NCI-H1417 treated with DMSO at 0.1 percent for 48 hours (cell line): ENCODE data around the gene MRPL20.
"Not testable (repeated sequence)": the region's sequence is repeated elsewhere in the genome, so short reads cannot be mapped to it uniquely, and the experiment has no call there.

ENCODE experiments used
- DNase-seq: peaks from one replicate; lab custom pipeline; 2025; lab: John Stamatoyannopoulos, UW

Gene MRPL20

DNA sequence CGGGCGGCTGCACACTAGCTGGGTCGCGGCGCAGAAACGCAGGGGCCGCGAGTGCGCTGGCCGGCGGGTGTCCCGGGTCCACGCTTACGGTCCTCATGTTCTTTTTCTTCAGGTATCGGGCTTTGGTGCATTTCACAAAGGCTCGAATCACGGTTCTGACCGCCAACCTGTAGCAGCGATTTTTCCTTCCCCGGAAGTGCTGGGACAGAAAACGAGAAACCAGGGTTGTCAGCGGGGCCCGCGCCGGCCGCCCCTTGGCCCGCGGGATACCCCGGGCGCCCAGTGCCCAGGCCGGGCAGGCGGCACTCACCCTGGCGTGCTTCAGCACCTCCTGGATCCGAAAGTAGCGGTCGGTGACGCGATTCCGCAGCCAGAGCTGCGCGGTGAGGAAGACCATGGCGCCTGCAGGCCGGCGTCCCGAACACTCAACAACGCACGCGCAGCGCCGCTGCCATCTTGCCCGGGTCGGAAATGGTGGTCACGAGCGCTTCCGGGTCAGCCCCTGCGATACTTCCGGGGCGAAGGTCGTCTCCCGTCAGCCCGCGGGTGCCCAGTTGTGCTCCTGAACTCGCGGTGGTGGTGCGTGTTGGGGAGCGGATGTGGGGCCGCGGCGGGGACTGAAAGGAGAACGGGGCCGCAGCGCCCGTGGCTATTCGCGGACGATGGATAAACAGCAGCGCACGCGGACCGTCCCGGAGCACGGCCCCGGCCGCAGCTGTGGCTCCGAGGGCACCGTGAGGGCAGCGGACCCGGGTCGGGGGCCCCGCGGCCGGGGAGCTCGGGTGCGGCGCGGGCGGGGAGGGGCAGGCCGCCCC, at the start of gene MRPL20:
TSS of gene MRPL20 (minus strand) at position 473 of the 815 bp plus-strand sequence. CDS start at position 397, 76 bp downstream.
- peak; percentile 41 for DNase-seq

GRCh38 chr1:1456683-1457255, 49.7 kb upstream of the MRPL20 start:
- DNase-seq = not testable (repeated sequence)

GRCh38 chr1:1455934-1456333, 48.8 kb upstream of the MRPL20 start:
- not testable (repeated sequence) for DNase-seq

DNA sequence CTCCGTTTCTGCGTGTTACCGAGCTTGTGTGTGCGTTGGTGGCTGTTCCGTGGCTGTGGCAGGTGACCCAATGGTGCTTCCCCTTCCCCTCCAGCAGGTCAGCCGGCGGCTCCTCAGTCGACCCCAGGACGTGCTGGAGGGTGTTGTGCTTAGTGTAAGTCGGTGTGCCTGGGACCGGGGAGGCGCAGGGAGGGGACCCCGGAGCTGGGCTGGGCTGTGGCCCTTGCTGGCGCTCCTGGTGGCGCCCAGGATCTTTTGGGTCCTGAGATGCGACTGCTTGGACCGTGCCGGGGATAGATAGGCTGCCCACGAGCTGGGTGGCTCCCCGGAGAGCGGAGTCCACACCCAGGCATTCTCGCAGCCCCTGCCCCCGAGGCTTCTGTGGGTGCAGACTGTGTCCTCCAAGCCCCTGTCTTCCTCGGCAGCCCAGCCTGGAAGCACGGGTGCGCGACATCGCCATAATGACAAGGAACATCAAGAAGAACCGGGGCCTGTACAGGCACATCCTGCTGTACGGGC, 48.3 kb upstream of the MRPL20 start:
- no peak for DNase-seq

DNA sequence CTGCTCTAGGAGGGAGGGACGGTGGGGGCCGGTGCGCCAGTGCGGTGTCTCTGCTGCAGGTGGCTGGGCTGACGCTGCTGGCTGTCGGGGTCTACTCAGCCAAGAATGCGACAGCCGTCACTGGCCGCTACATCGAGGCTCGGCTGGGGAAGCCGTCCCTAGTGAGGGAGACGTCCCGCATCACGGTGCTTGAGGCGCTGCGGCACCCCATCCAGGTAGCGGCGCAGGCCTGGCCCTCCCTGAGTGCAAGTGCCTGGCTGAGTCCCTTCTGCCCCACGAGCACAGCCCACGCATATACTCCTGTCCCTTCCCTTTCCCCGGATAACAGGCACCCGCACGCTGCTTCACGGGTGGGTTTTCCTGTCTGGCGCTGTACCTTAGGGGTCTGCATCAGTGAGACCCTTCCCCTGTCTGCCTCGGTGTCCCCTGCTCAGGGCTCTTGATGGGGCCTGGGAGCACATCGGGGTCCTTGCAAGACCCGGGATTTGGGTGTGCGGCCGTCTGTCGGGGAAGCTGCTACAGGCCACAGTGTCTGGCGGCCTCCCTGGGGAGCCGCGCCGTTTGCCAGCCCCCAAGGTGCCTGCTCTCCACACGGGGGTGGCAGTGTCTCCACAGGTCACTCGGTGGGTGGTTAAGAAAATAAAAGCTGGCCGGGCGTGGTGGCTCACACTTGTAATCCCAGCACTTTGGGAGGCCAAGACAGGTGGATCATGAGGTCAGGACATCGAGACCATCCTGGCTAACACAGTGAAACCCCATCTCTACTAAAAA, 47.4 kb upstream of the MRPL20 start:
- not testable (repeated sequence) for DNase-seq

DNA sequence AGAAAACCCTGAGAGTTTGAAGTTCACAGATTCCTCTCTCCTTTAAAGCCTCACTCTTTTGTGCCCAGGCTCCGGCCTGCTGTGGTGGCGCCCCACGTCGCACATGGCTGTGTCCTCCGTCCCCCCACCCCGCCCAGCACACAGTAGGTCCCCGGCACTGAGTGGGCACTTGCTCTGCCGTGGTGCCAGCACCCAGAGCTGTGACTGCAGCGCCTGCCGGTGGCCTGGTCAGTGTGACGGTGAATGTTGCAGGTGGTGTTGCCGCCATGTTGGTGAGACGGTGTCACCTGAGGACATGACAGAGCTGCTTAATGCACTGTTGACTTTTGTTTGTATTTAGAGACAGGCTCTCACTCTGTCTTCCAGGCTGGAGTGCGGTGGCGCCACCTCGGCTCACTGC, 45.8 kb upstream of the MRPL20 start:
- DNase-seq = no peak

DNA sequence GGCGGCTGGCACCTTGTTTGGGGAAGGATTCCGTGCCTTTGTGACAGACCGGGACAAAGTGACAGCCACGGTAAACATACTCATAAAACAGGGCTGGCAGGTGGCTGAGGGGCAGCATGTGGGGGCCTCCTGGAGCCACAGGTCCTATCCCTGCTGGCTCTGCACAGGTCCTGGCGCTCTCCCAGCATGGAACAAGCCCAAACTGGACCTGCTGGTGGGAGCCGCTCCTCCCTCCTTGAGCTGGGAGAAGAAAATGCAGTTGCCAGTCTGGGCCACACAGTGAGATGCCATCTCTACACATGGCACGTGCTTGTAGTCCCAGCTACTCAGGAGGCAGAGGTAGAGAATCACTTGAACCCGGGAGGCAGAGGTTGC, 45.3 kb upstream of the MRPL20 start:
- DNase-seq = not testable (repeated sequence)

- DNase-seq = no peak
Measured at GRCh38 chr1:1451696-1452364, 44.7 kb upstream of the MRPL20 start.

DNA sequence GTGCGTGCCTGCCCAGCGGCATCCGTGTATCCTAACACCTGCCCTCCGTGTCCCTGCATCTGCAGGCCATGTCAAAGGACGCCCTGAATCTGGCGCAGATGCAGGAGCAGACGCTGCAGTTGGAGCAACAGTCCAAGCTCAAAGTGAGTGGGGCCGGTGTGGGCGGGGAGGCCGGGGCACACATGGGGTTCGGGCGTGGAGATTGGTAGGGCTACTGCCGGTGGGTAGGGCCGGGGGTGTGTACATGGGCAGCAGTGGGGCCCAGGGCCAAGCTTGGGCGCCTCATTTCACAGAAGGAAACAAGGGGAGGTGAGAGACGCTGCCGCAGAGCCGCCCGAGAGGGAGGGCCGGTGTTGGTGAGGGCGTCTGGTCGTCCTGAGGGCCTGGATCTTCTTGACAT, 43.5 kb upstream of the MRPL20 start:
- DNase-seq = not testable (repeated sequence)

GRCh38 chr1:1449099-1449739, 42.1 kb upstream of the MRPL20 start, which contains the start of gene ATAD3C:
TSS of gene ATAD3C (plus strand) at chr1:1449689. CDS start at chr1:1450684, 995 bp downstream.
- DNase-seq = no peak

- not testable (repeated sequence) for DNase-seq
Measured at GRCh38 chr1:1446631-1447030, 39.5 kb upstream of the MRPL20 start.

GRCh38 chr1:1442069-1442770, 35.1 kb upstream of the MRPL20 start:
- DNase-seq = no peak

DNA sequence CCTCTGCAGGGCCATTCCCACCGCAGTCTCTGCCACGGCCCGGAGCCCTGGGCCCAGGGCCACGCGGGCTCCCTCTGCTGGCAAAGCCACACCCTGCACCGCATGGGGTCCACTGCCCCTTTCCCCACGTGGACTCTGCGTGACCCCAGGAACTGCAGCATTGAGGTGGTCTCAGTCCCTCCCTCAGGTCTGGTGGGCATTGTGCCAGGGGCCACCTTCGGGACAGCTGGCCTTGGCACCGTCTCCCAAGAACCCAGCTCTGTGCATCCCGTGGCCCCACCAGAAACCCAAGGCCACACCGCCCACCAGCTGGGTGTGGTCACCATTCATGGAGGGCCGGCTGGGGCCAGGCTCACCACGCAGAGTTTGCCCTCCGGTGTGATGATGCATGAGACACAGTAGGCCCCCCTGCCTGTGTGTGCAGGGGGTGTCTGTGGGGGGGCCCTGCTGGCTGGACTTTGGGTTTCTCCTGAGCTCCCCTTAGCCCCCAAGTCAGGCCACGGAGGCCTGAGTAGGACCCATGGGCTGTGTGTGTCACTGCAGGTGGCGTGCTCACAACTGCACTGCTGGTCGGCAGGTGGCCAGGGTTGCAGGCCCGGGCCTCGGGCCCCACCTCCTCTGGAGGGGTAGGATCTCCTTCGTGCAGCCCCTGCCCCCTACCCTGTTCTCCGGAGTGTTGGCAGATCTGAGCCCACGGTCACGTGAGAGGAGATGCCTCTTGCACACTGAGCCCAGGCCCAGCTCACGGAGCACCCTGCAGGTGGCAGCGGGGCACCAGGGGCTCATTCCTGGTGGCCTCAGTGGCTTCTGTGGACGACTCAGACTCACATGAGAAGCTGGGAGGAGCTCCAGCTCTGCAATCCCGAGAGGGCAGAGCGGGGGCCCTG, 34.2 kb upstream of the MRPL20 start:
- no peak for DNase-seq

DNA sequence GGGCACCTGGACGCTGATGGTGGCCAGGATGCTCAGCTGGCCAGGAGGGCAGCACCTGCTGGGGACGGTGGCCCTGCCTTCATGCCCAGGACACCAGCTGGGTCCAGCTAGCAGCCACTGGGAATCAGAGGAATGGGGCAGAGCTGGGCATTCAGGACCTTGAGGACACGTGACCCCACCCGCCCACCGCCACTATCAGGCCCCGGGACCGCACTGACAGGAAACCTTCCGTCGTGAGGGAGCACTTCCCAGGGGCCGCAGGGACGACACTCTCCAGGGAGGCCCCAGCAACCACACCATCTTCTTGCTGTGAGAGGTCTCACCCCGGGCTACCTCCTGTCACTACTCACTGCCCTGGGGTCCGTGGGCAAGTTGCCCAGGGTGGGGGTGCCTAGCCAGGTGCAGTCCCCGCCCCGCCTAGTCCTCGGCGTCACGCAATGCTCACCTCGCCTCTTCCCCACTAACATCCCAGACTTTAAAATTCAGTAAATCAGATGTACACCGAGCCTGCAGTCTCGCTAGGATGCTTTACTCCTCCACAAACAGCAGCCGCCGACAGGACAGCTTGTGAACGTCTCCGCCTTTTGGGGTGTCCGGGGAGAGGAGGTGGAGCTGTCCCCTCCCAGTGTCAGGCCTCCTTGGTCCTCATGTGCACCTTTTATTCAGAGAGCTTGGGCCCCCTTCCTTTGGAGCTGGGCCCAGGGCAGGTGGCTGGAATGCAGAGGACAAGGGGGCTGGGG, 33.3 kb upstream of the MRPL20 start:
- no peak for DNase-seq

DNA sequence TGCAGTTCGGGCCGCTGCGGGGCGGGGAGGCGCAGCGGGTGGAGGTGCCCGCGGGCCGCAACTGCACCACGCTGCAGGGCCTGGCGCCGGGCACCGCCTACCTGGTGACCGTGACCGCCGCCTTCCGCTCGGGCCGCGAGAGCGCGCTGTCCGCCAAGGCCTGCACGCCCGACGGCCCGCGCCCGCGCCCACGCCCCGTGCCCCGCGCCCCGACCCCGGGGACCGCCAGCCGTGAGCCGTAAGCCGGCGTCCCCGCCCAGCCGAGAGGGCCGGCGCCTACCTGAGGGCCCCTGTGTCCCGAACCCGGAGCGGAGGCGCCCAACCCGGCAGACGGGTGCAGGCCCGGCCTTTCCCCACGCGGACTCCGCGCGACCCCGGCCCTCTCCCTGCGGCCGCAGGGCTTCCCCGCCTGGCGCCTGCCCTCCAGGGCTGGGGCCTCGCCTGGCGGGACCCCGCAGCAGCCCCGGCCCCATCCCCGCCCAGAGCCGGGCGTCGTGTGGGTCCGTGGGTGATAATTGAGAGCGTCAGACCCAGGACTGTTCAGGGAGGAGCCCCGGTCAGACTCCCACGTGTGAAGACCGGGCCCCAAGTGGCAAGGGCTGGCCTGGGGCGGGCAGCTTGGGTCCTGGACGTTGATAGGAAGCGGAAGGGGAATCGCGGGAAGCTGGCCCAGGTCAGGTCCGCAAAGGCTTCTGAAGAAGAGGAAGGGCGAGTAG, 32.6 kb upstream of the MRPL20 start:
- DNase-seq = no peak

GRCh38 chr1:1438531-1439381, 31.7 kb upstream of the MRPL20 start:
- DNase-seq = no peak

DNA sequence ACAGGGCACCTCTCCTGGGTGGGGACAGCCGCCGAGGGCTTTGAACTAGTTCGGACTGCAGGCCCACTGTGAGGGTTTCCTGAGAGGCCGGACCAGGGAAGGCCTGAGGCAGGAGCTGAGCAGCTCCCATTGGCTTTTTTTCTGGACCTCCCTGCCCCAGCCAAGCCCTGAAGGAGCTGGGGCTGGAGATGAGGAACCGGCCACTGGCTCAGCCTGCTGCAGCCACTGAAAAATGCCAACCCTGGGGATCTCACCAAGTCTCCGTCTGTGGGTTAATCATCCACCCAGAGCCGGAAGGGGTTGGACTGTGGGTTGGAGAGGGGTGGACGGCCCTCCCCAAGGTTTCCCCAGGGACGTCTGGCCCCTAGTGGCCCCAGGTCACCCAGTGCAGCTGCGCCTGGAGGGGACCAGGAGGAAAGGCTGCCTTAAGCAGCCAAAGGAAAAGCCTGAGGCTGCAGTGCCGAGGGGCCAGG, 30.8 kb upstream of the MRPL20 start:
- DNase-seq = no peak
